ENCODE results near the gene SGCA. TPM values are rescaled to one million over a fixed set of nuclear protein-coding genes. Genes with fewer than 3 reads are reported as not detected.
A peak's percentile ranks its signal among the peaks of the same experiment; 100 is the strongest.

SGCA gene
- total and polyA plus RNA-seq, 2 experiments from 2014 or later, result 0.19 TPM; not detected in 1

- Histone ChIP-seq H2AFZ (no peak overlapping the region), H3K4me1 (ENCODE audit: insufficient read depth) (peaks cover 27% of the 10 kb centered on the region), H3K36me3 (ENCODE audit: insufficient read depth) (no peaks in the 10 kb centered on the region; the same call in 1 of the 2 replicates), H3K27me3 (ENCODE audit: insufficient read depth) (peaks cover 30% of the 10 kb centered on the region), H3K27ac (ENCODE audit: low read depth) (no peak overlapping the region), H4K20me1 (replicated peaks; ENCODE audit: insufficient read depth) (no peaks in the 10 kb centered on the region), H3K4me2 (peak overlapping the region; percentile 71), H3F3A (replicated peaks; ENCODE audit: low read depth) (no peaks in the 10 kb centered on the region), H3K4me3 (0 out of 2 replicates have a peak overlapping the region, but pooled peaks have one; percentile 23), H3K79me2 (replicated peaks; ENCODE audit: insufficient read depth) (no peaks in the 10 kb centered on the region), H3K9me2 (ENCODE audit: insufficient read depth) (no peaks in the 10 kb centered on the region)
- DNase-seq (ENCODE audit: low spot score), result peak; percentile 53
- Mint-ChIP-seq H3K9me3 (no peaks in the 10 kb centered on the region), H3K27me3 (ENCODE audit: insufficient read depth, low read depth, poor library complexity) (peaks cover 36% of the 10 kb centered on the region), H3K27ac (no peak overlapping the region), H3K36me3 (ENCODE audit: low read depth) (peaks cover 8% of the 10 kb centered on the region), H3K4me1 (peaks cover 49% of the 10 kb centered on the region), H3K4me3 (no peak overlapping the region)
- peak; percentile 20 for ATAC-seq
- TF ChIP-seq CREB1 (CRISPR knock-in tag; IDR thresholded peaks at IDR 0.05; ENCODE audit: low read depth), result no peak
- TF ChIP-seq EZH2phosphoT487 (IDR thresholded peaks at IDR 0.05; ENCODE audit: unreplicated experiment), result no peak
- TF ChIP-seq EZH2 (IDR thresholded peaks at IDR 0.05; ENCODE audit: low read depth, unreplicated experiment), result no peak
- no peak for TF ChIP-seq REST (IDR thresholded peaks at IDR 0.05; ENCODE audit: unreplicated experiment)
- no peak for TF ChIP-seq CTCF (conservative IDR thresholded peaks at IDR 0.05; ENCODE audit: low read depth in 2 of 2)
- TF ChIP-seq ZNF331 (CRISPR knock-in tag; IDR thresholded peaks at IDR 0.05; ENCODE audit: low read depth), result no peak
- TF ChIP-seq NANOG (IDR thresholded peaks at IDR 0.05; ENCODE audit: borderline replicate concordance), result no peak
- no peak for TF ChIP-seq ZNF462 (CRISPR knock-in tag; IDR thresholded peaks at IDR 0.05)
These were observed 32.6 kb upstream of the SGCA start for GRCh38 chr17:50133028-50133768.

Data from GM23338 (cell line).